MCF 10A (cell line): ENCODE data around the gene DLG2. TPM values are rescaled to one million over a fixed set of nuclear protein-coding genes. Genes with fewer than 3 reads are reported as not detected.

Experiments used
- BruUV-seq: library from RNA; stranded (reverse); fragments of 400-500 nt; replicated peaks from 2 replicates; lab custom pipeline; 2021; lab: Mats Ljungman, UMichigan
- CTCF ChIA-PET: fragments of 300-600 bp; sonication (Branson Sonifier 250); formaldehyde crosslinking; extraction: SDS; loops from one replicate; lab custom pipeline; 2021; ENCODE audit warnings: antibody characterized with exemption, inconsistent platforms; lab: Yijun Ruan, JAX
- POLR2A ChIA-PET: fragments of 300-600, 350-650 bp; sonication (Branson Sonifier 250); formaldehyde crosslinking; extraction: SDS; loops from one replicate; lab custom pipeline; 2020; ENCODE audit warnings: antibody characterized with exemption, inconsistent platforms; lab: Yijun Ruan, JAX
- DNase-seq: peaks from one replicate; pipeline ENCODE4 v3.0.0-alpha.2; 2018; ENCODE audit not compliant: unreplicated experiment
- H3K27ac Mint-ChIP-seq: one replicate; pipeline ENCODE4 v1.8.0; 2022; ENCODE audit warnings: mild to moderate bottlenecking, low read depth, mixed read lengths; ENCODE audit not compliant: unreplicated experiment
- H3K27me3 Mint-ChIP-seq: one replicate; pipeline ENCODE4 v1.8.0; 2022; ENCODE audit warnings: mixed read lengths; ENCODE audit not compliant: insufficient read depth, unreplicated experiment
- H3K36me3 Mint-ChIP-seq: one replicate; pipeline ENCODE4 v1.8.0; 2022; ENCODE audit warnings: mild to moderate bottlenecking, moderate library complexity, mixed read lengths; ENCODE audit not compliant: insufficient read depth, unreplicated experiment
- H3K4me1 Mint-ChIP-seq: one replicate; pipeline ENCODE4 v1.8.0; 2022; ENCODE audit warnings: mixed read lengths; ENCODE audit not compliant: insufficient read depth, unreplicated experiment
- H3K4me3 Mint-ChIP-seq: one replicate; pipeline ENCODE4 v1.8.0; 2022; ENCODE audit warnings: mild to moderate bottlenecking, moderate library complexity, mixed read lengths; ENCODE audit not compliant: unreplicated experiment
- H3K9me3 Mint-ChIP-seq: one replicate; pipeline ENCODE4 v1.8.0; 2022; ENCODE audit warnings: mixed read lengths; ENCODE audit not compliant: unreplicated experiment
- CTCF ChIP-seq: fragments of 200-600 bp; IDR thresholded peaks from one replicate; pipeline ENCODE4 v1.8.0; 2022; ENCODE audit warnings: antibody characterized with exemption, mild to moderate bottlenecking; ENCODE audit not compliant: unreplicated experiment
- intact Hi-C: fragments of 100-400 bp; cut with micrococcal nuclease; formaldehyde crosslinking; loops from 2 replicates; pipeline ENCODE4 v1.14.1; 2022
- total RNA-seq: library from RNA; stranded (reverse); gene quantifications from 2 replicates; pipeline ENCODE4 v1.2.3, GENCODE V29; 2022

DLG2 gene
- total RNA-seq, 1 experiment from 2014 or later = 0.26 TPM

- TF ChIP-seq CTCF = no peak
- H3K27me3 Mint-ChIP-seq = peaks cover 23% of the 10 kb centered on the region
- DNase-seq = no peak
- no peak overlapping the region for H3K27ac Mint-ChIP-seq
- no peaks in the 10 kb centered on the region for H3K9me3 Mint-ChIP-seq
- H3K4me1 Mint-ChIP-seq = no peaks in the 10 kb centered on the region
- intact Hi-C loops = no loop called here
- H3K4me3 Mint-ChIP-seq = no peak overlapping the region
- POLR2A ChIA-PET = no interaction called here
- no TSS peak for BruUV-seq
- no peaks in the 10 kb centered on the region for H3K36me3 Mint-ChIP-seq
- CTCF ChIA-PET = interaction anchor here (0.6 kb wide), 1 partner anchor 422 kb away, joined by 3 read pairs; no protein-coding TSS in a partner anchor
Measured at GRCh38 chr11:84136926-84137325, 1490.2 kb downstream of the DLG2 start.

GRCh38 chr11:84130646-84131427 lies 1496.3 kb downstream of the DLG2 start:
- H3K9me3 Mint-ChIP-seq = peaks cover 6% of the 10 kb centered on the region
- no peaks in the 10 kb centered on the region for H3K4me1 Mint-ChIP-seq
- H3K27ac Mint-ChIP-seq = no peak overlapping the region
- BruUV-seq = no TSS peak
- H3K4me3 Mint-ChIP-seq = no peak overlapping the region
- CTCF ChIA-PET = no interaction called here
- TF ChIP-seq CTCF = no peak
- intact Hi-C loops = no loop called here
- H3K36me3 Mint-ChIP-seq = no peaks in the 10 kb centered on the region
- peaks cover 22% of the 10 kb centered on the region for H3K27me3 Mint-ChIP-seq
- no peak for DNase-seq
- POLR2A ChIA-PET = no interaction called here

- no peak for DNase-seq
- Mint-ChIP-seq H3K9me3 (peaks cover 6% of the 10 kb centered on the region), H3K4me1 (no peaks in the 10 kb centered on the region), H3K27ac (no peak overlapping the region), H3K4me3 (no peak overlapping the region), H3K36me3 (no peaks in the 10 kb centered on the region), H3K27me3 (peaks cover 14% of the 10 kb centered on the region)
- BruUV-seq = no TSS peak
- ChIA-PET POLR2A (no interaction called here), CTCF (no interaction called here)
- intact Hi-C loops = no loop called here
- no peak for TF ChIP-seq CTCF
Measured at GRCh38 chr11:84129961-84130576, 1497.1 kb downstream of the DLG2 start.

GRCh38 chr11:84128840-84129239 lies 1498.3 kb downstream of the DLG2 start:
- DNase-seq = no peak
- ChIA-PET CTCF (no interaction called here), POLR2A (no interaction called here)
- H3K27me3 Mint-ChIP-seq = peaks cover 11% of the 10 kb centered on the region
- peaks cover 6% of the 10 kb centered on the region for H3K9me3 Mint-ChIP-seq
- no TSS peak for BruUV-seq
- intact Hi-C loops = no loop called here
- no peak overlapping the region for H3K27ac Mint-ChIP-seq
- H3K36me3 Mint-ChIP-seq = no peaks in the 10 kb centered on the region
- H3K4me1 Mint-ChIP-seq = no peaks in the 10 kb centered on the region
- no peak overlapping the region for H3K4me3 Mint-ChIP-seq
- no peak for TF ChIP-seq CTCF
